ENCODE results near the gene SHROOM3. TPM values are rescaled to one million over a fixed set of nuclear protein-coding genes. Genes with fewer than 3 reads are reported as not detected.

Gene SHROOM3
- total RNA-seq, 1 experiment from 2014 or later = 27.6 TPM

DNA sequence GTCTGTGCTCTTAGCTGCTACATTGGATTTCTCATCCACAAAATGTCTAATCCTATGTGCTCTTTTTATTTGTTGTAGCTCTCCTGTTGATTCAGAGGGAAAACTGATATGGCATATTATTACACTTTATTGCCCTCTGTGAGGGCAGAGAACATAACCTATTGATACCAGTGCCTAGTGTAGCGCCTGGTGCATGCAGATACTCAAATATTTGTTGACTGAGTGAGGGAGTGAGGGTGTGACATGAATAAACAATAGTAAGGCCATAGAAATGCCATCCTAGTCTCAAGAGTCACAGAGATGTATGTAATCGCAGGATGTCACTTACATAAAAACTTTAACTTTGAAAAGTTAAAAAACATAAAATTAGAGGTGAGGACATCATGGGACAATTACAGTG is 159.1 kb downstream of the SHROOM3 start:
- Histone ChIP-seq H4K8ac (replicated peaks; ENCODE audit: insufficient read length, low read depth, low read length) (no peak overlapping the region), H4K20me1 (ENCODE audit: control insufficient read depth, insufficient read depth, insufficient read length) (no peaks in the 10 kb centered on the region), H3K23me2 (ENCODE audit: insufficient read length, low read depth, low read length, poor library complexity, severe bottlenecking) (no peaks in the 10 kb centered on the region), H3K27ac (ENCODE audit: insufficient read length, low read depth, low read length) (no peak overlapping the region), H4K5ac (ENCODE audit: insufficient read length, low read depth, low read length) (no peak overlapping the region), H3K4ac (ENCODE audit: low read depth, low read length) (no peak overlapping the region), H3K4me2 (ENCODE audit: insufficient read depth, insufficient read length, low read length) (no peak overlapping the region), H4K91ac (ENCODE audit: insufficient read length, low read depth, low read length) (no peak overlapping the region), H3K79me1 (ENCODE audit: insufficient read depth, low read depth, low read length, poor library complexity, severe bottlenecking) (no peaks in the 10 kb centered on the region), H3K23ac (ENCODE audit: insufficient read length, low read depth, low read length) (no peak overlapping the region), H3K9ac (ENCODE audit: extremely low read depth, insufficient read length, low read length) (no peak overlapping the region), H3K4me1 (ENCODE audit: insufficient read depth, low read length) (peaks cover 3% of the 10 kb centered on the region; the same call in 1 of the 2 replicates), H2BK120ac (ENCODE audit: low read depth, low read length, poor library complexity, severe bottlenecking) (no peak overlapping the region), H3T11ph (ENCODE audit: low read length) (no peak overlapping the region), H2BK5ac (ENCODE audit: insufficient read length, low read length) (no peak overlapping the region), H2AFZ (ENCODE audit: low read length) (no peak overlapping the region), H3K27me3 (ENCODE audit: insufficient read depth, low read length) (no peaks in the 10 kb centered on the region), H2BK20ac (ENCODE audit: low read depth, low read length, poor library complexity, severe bottlenecking) (no peak overlapping the region), H3K9me3 (ENCODE audit: control insufficient read depth, low read depth, low read length) (no peaks in the 10 kb centered on the region), H2AK5ac (ENCODE audit: insufficient read length, low read length) (peak overlapping the region; percentile 55), H3K18ac (ENCODE audit: insufficient read length, low read depth, low read length) (no peak overlapping the region), H2BK15ac (ENCODE audit: low read depth, low read length) (no peak overlapping the region), H3K14ac (ENCODE audit: insufficient read depth, low read length) (no peak overlapping the region), H3K79me2 (ENCODE audit: insufficient read depth, low read length) (no peaks in the 10 kb centered on the region), H2BK12ac (ENCODE audit: insufficient read length, low read depth, low read length) (no peak overlapping the region), H3K56ac (ENCODE audit: insufficient read length, low read depth, low read length) (no peak overlapping the region)
- TF ChIP-seq, protein P1, sequence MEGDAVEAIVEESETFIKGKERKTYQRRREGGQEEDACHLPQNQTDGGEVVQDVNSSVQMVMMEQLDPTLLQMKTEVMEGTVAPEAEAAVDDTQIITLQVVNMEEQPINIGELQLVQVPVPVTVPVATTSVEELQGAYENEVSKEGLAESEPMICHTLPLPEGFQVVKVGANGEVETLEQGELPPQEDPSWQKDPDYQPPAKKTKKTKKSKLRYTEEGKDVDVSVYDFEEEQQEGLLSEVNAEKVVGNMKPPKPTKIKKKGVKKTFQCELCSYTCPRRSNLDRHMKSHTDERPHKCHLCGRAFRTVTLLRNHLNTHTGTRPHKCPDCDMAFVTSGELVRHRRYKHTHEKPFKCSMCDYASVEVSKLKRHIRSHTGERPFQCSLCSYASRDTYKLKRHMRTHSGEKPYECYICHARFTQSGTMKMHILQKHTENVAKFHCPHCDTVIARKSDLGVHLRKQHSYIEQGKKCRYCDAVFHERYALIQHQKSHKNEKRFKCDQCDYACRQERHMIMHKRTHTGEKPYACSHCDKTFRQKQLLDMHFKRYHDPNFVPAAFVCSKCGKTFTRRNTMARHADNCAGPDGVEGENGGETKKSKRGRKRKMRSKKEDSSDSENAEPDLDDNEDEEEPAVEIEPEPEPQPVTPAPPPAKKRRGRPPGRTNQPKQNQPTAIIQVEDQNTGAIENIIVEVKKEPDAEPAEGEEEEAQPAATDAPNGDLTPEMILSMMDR (conservative IDR thresholded peaks at IDR 0.05) = no peak
- Mint-ChIP-seq H3K4me3 (no peak overlapping the region), H3K9me3 (peaks cover 0 to 4% of the 10 kb centered on the region in 2 experiments; a peak in 2 of 5 replicates), H3K27me3 (ENCODE audit: low read depth) (no peaks in the 10 kb centered on the region), H3K36me3 (ENCODE audit: insufficient read depth in 1 of 3, low read depth in 3 of 3) (peaks cover 0 to 6% (median 0%) of the 10 kb centered on the region in 3 experiments; a peak in 2 of 7 replicates), H3K4me1 (peaks cover 43 to 47% of the 10 kb centered on the region in 2 experiments), H3K27ac (0 out of 7 replicates have a peak overlapping the region, but pooled peaks of 1 of the 3 experiments have one; percentile 10)
- no CpG with 5 or more reads among the region's 2 CpGs for WGBS (ENCODE audit: extremely low coverage, insufficient read length, low lambda C conversion rate)
- DNase-seq = no peak
